ENCODE measurements around the gene ATOH1. TPM values are rescaled to one million over a fixed set of nuclear protein-coding genes. Genes with fewer than 3 reads are reported as not detected.

ATOH1 gene
- total and polyA plus RNA-seq, 9 donors: not detected

GRCh38 chr4:93841803-93842345 lies 13.3 kb downstream of the ATOH1 start:
- Histone ChIP-seq H3K27ac (no peak overlapping the region), H3K4me1 (ENCODE audit: insufficient read depth) (no peaks in the 10 kb centered on the region), H3K4me3 (no peak overlapping the region), H3K27me3 (no peaks in the 10 kb centered on the region), H3K9me3 (no peaks in the 10 kb centered on the region), H3K36me3 (no peaks in the 10 kb centered on the region)
- WGBS, 3 donors: 51 to 60% (median 56%) methylated on average over 3 of the region's 3 CpGs
- TF ChIP-seq CTCF (IDR thresholded peaks at IDR 0.05): no peak
- no peak for TF ChIP-seq EP300 (IDR thresholded peaks at IDR 0.05)
- no peak for TF ChIP-seq POLR2A (IDR thresholded peaks at IDR 0.05)
- DNase-seq: no peak
- intact Hi-C loops (cut with DNase I): no loop called here

DNA sequence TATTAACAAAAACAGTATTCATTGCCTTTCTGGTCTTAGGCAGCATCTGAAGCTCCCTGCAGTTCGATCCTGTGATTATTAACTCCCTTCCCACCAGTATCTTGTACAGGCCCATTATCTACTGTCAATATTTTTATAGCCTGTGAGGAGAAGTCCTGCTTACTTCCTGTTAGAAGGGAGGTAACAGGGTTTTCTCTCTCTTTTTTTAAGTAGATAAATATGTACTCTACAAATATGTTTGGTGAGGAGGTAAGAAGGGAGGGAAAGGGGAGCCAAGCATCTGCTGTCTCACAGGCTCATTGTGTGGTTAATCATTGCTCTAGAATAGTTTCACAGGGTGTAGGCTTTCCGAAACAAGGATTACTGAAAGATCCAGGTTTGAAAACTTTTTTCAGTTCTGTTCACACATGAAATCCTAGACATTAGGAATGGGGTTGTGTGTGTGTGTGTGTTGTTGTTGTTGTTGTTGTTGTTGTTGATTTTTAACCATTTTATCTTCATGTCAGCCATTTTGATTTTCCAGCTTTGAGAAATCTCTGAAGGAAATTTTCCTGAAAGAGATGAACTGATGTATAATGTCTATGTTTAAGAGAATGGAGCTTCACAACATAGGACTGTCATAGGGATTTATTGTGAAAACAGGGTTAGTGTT lies 14.2 kb downstream of the ATOH1 start:
- Histone ChIP-seq H3K27me3 (no peaks in the 10 kb centered on the region), H3K9me3 (no peaks in the 10 kb centered on the region), H3K4me3 (no peak overlapping the region), H3K4me1 (ENCODE audit: insufficient read depth) (no peaks in the 10 kb centered on the region), H3K27ac (no peak overlapping the region), H3K36me3 (no peaks in the 10 kb centered on the region)
- no peak for TF ChIP-seq CTCF (IDR thresholded peaks at IDR 0.05)
- TF ChIP-seq EP300 (IDR thresholded peaks at IDR 0.05): no peak
- TF ChIP-seq POLR2A (IDR thresholded peaks at IDR 0.05): no peak
- WGBS, 3 donors: 35 to 50% (median 36%) methylated on average over 2 of the region's 2 CpGs
- intact Hi-C loops (cut with DNase I): no loop called here
- DNase-seq: no peak

GRCh38 chr4:93843772-93844171 lies 15.2 kb downstream of the ATOH1 start:
- intact Hi-C loops (cut with DNase I): no loop called here
- DNase-seq: no peak
- Histone ChIP-seq H3K4me1 (ENCODE audit: insufficient read depth) (no peaks in the 10 kb centered on the region), H3K27me3 (no peaks in the 10 kb centered on the region), H3K36me3 (no peaks in the 10 kb centered on the region), H3K4me3 (no peak overlapping the region), H3K27ac (no peak overlapping the region), H3K9me3 (no peaks in the 10 kb centered on the region)
- TF ChIP-seq EP300 (IDR thresholded peaks at IDR 0.05) (no peak), CTCF (IDR thresholded peaks at IDR 0.05) (no peak), POLR2A (IDR thresholded peaks at IDR 0.05) (no peak)

- TF ChIP-seq POLR2A (IDR thresholded peaks at IDR 0.05): no peak
- TF ChIP-seq EP300 (IDR thresholded peaks at IDR 0.05): no peak
- no peak for TF ChIP-seq CTCF (IDR thresholded peaks at IDR 0.05)
Observed at GRCh38 chr4:93852680-93853079, 24.1 kb downstream of the ATOH1 start.

More at GRCh38 chr4:93852680-93853079, 24.1 kb downstream of the ATOH1 start:
- no peak overlapping the region for H3K27ac ChIP-seq
- H3K4me1 ChIP-seq (ENCODE audit: insufficient read depth): no peaks in the 10 kb centered on the region
- no peak overlapping the region for H3K4me3 ChIP-seq
- WGBS, 3 donors: 82 to 92% (median 86%) methylated on average over 3 of the region's 3 CpGs
- H3K27me3 ChIP-seq: no peaks in the 10 kb centered on the region
- no peaks in the 10 kb centered on the region for H3K36me3 ChIP-seq
- DNase-seq: no peak
- intact Hi-C loops (cut with DNase I): no loop called here
- no peaks in the 10 kb centered on the region for H3K9me3 ChIP-seq
